Karpas-422 (cell line): Measurements from ENCODE around the gene SNRNP35. TPM values are rescaled to one million over a fixed set of nuclear protein-coding genes. Genes with fewer than 3 reads are reported as not detected.
"Not testable (repeated sequence)": the region's sequence is repeated elsewhere in the genome, so short reads cannot be mapped to it uniquely, and the experiment has no call there.

Source experiments
- DNase-seq: peaks from one replicate; pipeline ENCODE4 v3.0.0-alpha.2; 2015
- H2AFZ ChIP-seq: fragments of 200-600 bp; sonication (generic); 2 replicates; pipeline ENCODE4 v1.6.1; 2014; ENCODE audit warnings: antibody characterized with exemption, low read length, mixed read lengths
- H3K27ac ChIP-seq: fragments of 200-600 bp; sonication (generic); 2 replicates; pipeline ENCODE4 v1.5.1; 2014; ENCODE audit warnings: mild to moderate bottlenecking, low read length, moderate library complexity
- H3K27me3 ChIP-seq: fragments of 200-600 bp; sonication (generic); 2 replicates; pipeline ENCODE4 v1.6.1; 2014; ENCODE audit warnings: low read length, mixed read lengths
- H3K36me3 ChIP-seq: fragments of 200-600 bp; sonication (generic); 2 replicates; pipeline ENCODE4 v1.6.1; 2014; ENCODE audit warnings: low read length, mixed read lengths; ENCODE audit not compliant: insufficient read depth
- H3K4me1 ChIP-seq: fragments of 200-600 bp; sonication (generic); 2 replicates; pipeline ENCODE4 v1.6.1; 2014; ENCODE audit warnings: mild to moderate bottlenecking, low read length, mixed read lengths
- H3K4me2 ChIP-seq: fragments of 200-600 bp; sonication (generic); 2 replicates; pipeline ENCODE4 v1.6.1; 2014; ENCODE audit warnings: low read length, low read depth, mild to moderate bottlenecking; ENCODE audit not compliant: poor library complexity, severe bottlenecking
- H3K4me3 ChIP-seq: fragments of 200-600 bp; sonication (generic); 2 replicates; pipeline ENCODE4 v1.5.1; 2014; ENCODE audit warnings: mild to moderate bottlenecking, antibody characterized with exemption, low read length, mixed read lengths
- H3K79me2 ChIP-seq: fragments of 200-600 bp; sonication (generic); 2 replicates; pipeline ENCODE4 v1.6.1; 2014; ENCODE audit warnings: mild to moderate bottlenecking, low read length, mixed read lengths
- H3K9ac ChIP-seq: fragments of 200-600 bp; sonication (generic); 2 replicates; pipeline ENCODE4 v1.6.0; 2014; ENCODE audit warnings: low read length
- H3K9me2 ChIP-seq: fragments of 200-600 bp; sonication (generic), shearing (Covaris generic); replicated peaks from 2 replicates; pipeline ENCODE4 v1.6.0; 2014; ENCODE audit warnings: mild to moderate bottlenecking, low read length, moderate library complexity; ENCODE audit not compliant: insufficient read depth
- H3K9me3 ChIP-seq: fragments of 300-700, 200-600 bp; sonication (generic); 2 replicates; pipeline ENCODE4 v1.6.1; 2014; ENCODE audit warnings: low read length, mixed read lengths
- H4K20me1 ChIP-seq: fragments of 200-600 bp; sonication (generic); 2 replicates; pipeline ENCODE4 v1.6.1; 2014; ENCODE audit warnings: mild to moderate bottlenecking, antibody characterized with exemption, low read length, low read depth; ENCODE audit not compliant: insufficient read depth
- small RNA-seq: library from RNA; depleted of rRNA; stranded (forward); fragments of <200 nt; gene quantifications from one replicate; pipeline ENCODE3, GENCODE V24; 2014
- total RNA-seq: library from RNA; depleted of rRNA; stranded (reverse); fragments of >200 nt; shearing (Covaris generic); gene quantifications from 2 replicates; pipeline ENCODE4 v1.2.3, GENCODE V29; 2014; ENCODE audit warnings: low replicate concordance; rRNA removed

Gene SNRNP35
- total RNA-seq, 1 experiment from 2014 or later, result 12.6 TPM

DNA sequence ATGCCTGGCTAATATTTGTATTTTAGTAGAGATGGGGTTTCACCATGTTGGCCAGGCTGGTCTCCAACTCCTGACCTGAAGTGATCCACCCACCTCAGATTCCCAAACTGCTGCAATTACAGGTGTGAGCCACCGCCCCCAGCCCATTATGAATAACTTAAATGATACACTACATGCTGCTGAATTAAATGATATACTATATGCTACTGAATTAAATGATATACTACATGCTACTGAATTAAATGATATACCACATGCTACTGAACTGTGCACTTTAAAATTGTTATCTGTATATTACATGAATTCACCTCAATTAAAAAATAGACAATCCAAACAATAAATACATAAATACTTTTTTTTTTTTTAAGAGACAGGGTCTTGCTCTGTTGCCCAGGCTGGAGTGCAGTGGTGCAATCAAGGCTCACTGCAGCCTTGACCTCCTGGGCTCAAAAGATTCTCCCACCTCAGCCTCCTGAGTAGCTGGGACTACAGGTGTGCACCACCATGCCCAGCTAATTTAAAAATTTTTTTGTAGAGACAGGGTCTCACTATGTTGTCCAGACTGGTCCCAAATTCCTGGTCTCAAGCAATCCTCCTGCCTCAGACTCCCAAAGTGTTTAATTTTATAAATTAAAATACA lies 56.8 kb downstream of the SNRNP35 start:
- H3K9ac ChIP-seq, H3K4me3 ChIP-seq, H3K79me2 ChIP-seq, DNase-seq, H2AFZ ChIP-seq, H3K36me3 ChIP-seq, H3K9me3 ChIP-seq, H3K27me3 ChIP-seq, H3K4me2 ChIP-seq, H3K9me2 ChIP-seq, H3K4me1 ChIP-seq, H4K20me1 ChIP-seq, H3K27ac ChIP-seq: not testable (repeated sequence)

DNA sequence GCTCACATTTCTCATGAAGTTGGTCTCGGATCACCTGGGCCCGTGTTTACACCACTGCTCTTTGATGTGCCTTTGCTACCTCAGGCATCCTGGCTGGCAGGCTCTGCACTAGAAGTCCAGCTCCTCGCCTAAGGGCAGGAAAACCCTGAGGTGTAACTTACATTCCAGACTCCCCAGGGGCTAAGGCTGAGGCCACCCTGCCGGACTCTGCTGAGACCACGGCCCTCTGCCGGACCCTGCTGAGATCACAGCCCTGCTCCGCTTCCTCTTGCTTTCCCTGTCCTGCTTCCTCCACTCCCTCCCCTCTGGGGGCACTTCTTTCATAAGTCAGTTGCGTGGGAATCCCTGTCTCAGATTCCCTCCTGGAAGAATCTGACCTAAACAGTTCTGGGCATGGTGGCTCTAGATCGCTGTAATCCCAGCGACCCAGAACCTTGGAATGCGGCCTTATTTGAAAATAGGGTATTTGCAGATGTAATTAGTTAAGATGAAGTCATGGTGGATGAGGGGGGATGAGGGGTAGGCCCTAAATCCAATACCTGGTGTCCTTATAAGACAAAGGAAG lies 58.4 kb downstream of the SNRNP35 start:
- Histone ChIP-seq H4K20me1 (no peaks in the 10 kb centered on the region), H3K9me3 (no peaks in the 10 kb centered on the region), H3K36me3 (no peaks in the 10 kb centered on the region), H3K27me3 (no peaks in the 10 kb centered on the region), H3K79me2 (no peaks in the 10 kb centered on the region), H3K4me1 (no peaks in the 10 kb centered on the region), H3K4me2 (no peak overlapping the region), H3K27ac (no peak overlapping the region), H3K9ac (no peak overlapping the region), H2AFZ (no peak overlapping the region), H3K9me2 (no peaks in the 10 kb centered on the region), H3K4me3 (no peak overlapping the region)
- no peak for DNase-seq

Small RNA genes within 50 kb of the gene (small RNA-seq; reads per million reads assigned to genes)
- gene AC145423.2, result not detected

Other genes starting within 250 kb of the SNRNP35 start
- 61.7 and 84.9 TPM in 2 replicates for gene MPHOSPH9, start 225.0 kb upstream of the SNRNP35 start, total RNA-seq
- 19.4 and 19.6 TPM in 2 replicates for gene MTRFR, start 224.7 kb upstream of the SNRNP35 start, total RNA-seq
- gene CDK2AP1, start 186.3 kb upstream of the SNRNP35 start, total RNA-seq, result 71.1 and 101 TPM in 2 replicates
- gene SBNO1, start 93.3 kb upstream of the SNRNP35 start, total RNA-seq, result 31.5 and 31.7 TPM in 2 replicates
- 44.1 and 48.4 TPM in 2 replicates for gene KMT5A, start 74.0 kb upstream of the SNRNP35 start, total RNA-seq
- 1.4 and 3.3 TPM in 2 replicates for gene RILPL2, start 21.5 kb upstream of the SNRNP35 start, total RNA-seq
- 0.07 TPM in 1 of 2 replicates, not detected in the other for gene RILPL1, start 75.6 kb downstream of the SNRNP35 start, total RNA-seq
- 119 and 154 TPM in 2 replicates for gene TMED2, start 126.4 kb downstream of the SNRNP35 start, total RNA-seq
- gene DDX55, start 144.0 kb downstream of the SNRNP35 start, total RNA-seq, result 36.4 and 41.6 TPM in 2 replicates
- gene EIF2B1, start 175.5 kb downstream of the SNRNP35 start, total RNA-seq, result 51.0 and 116 TPM in 2 replicates
- 21.6 and 72.3 TPM in 2 replicates for gene GTF2H3, start 175.7 kb downstream of the SNRNP35 start, total RNA-seq
- gene TCTN2, start 213.0 kb downstream of the SNRNP35 start, total RNA-seq, result 3.1 and 6.4 TPM in 2 replicates